GM21423 (cell line): ENCODE results near the gene SLC9B1.
"Not testable (repeated sequence)": the region's sequence is repeated elsewhere in the genome, so short reads cannot be mapped to it uniquely, and the experiment has no call there.

Source experiments
- ATAC-seq: cut with Tn5 transposase; IDR thresholded peaks from one replicate; pipeline ENCODE4 v1.9.1; 2021; ENCODE audit warnings: mild to moderate bottlenecking, moderate library complexity; ENCODE audit not compliant: unreplicated experiment

SLC9B1 gene

GRCh38 chr4:103011378-103012025 is 8.0 kb downstream of the SLC9B1 start:
- ATAC-seq: no peak

DNA sequence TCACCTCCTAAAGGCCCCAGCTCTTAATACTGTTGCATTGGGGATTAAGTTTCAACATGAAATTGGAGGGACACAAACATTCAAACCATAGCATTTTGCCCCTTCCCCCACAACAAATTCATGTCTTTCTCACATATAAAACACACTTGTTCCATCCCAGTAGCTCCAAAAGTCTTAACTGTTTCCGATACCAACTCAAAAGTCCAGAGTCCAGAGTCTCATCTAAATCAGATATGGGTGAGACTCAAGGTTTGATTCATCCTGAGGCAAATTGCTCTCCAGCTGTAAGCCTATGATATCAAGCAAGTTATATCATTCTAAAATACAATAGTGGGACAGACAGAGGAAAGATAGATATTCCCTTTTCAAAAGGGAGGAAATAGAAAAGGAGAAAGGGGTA is 8.7 kb downstream of the SLC9B1 start:
- ATAC-seq: no peak

DNA sequence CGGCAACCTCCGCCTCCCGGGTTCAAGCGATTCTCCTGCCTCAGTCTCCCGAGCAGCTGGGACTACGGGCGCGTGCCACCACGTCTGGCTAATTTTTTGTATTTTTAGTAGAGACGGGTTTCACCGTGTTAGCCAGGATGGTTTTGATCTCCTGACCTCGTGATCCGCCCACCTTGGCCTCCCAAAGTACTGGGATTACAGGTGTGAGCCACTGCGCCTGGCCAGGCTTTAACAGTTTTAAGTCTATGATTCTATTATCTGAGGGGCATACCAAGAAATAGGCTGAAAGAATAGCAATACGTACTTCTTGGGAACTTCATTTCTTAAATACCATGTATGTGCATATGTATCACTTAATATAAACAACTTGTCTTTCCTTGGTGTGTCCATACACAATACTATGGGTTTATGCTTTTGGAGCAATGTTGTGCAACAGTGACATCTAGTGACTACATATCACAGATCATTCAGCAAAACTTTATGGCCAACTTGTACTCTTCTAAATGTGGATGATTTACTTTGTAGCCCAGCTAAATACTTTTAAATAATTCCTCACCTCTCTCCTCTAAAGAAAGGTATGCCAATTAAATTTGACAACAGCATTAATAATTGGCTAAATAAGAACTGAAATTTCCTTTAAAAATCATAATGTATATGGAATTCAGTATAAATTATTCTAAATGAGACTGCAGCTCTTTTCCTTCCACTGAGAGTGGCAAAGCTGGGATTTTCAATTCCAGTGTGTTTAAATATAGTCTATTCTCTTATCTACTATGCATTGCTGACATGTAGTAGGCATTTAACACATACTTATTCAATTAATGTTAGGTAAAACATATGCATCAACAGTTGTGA is 10.4 kb downstream of the SLC9B1 start:
- ATAC-seq: peak; percentile 76

DNA sequence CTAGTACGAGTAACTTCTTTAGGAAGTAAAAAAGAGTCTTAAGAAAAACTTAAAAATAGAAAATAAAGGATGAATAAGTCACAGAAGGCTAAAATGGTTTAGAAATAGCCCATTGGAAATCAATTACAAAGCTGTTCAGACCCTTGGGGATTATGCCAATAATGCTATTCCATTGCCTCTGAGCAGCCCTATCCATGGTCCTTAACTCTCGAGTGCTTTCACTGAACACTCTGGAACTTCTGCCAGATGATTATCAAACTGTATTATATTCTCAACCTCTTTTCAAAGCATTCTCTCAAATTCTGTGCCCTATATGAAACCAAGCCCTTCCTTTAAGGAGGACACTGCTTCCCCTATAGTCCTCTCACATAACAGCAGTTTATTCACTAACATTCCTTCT is 17.0 kb downstream of the SLC9B1 start:
- no peak for ATAC-seq

GRCh38 chr4:102994803-102995202 is 24.7 kb downstream of the SLC9B1 start:
- no peak for ATAC-seq

DNA sequence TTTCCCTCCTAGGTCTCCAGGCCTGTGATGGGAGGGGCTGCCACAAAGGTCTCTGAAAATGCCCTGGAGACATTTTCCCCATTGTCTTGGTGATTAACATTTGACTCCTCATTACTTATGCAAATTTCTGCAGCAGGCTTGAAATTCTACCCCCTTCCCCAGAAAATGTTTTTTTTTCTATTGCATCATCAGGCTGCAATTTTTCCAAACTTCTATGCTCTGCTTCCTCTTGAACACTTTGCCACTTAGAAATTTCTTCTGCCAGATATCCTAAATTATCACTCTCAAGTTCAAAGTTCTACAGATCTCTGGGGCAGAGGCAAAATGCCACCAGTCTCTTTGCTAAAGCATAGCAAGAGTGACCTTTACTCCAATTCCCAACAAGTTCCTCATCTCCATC is 25.5 kb downstream of the SLC9B1 start:
- not testable (repeated sequence) for ATAC-seq

GRCh38 chr4:102988429-102989020 is 31.0 kb downstream of the SLC9B1 start:
- ATAC-seq: no peak

DNA sequence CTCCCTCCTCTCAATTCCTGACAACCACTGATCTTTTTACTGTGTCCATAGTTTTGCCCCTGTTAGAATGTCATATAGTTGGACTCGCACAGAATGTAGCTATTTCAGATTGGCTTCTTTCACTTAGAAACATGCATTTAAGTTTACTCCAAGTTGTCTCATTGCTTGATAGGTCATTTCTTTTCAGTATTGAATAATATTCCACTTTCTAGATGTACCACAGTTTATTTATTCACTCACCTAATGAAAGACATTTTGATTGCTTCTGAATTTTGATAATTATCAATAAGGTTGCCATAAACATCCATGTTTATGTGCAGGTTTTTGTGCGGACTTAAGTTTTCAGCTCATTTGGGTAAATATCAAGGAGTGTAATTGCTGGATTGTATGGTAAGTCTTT is 38.5 kb downstream of the SLC9B1 start:
- no peak for ATAC-seq

- not testable (repeated sequence) for ATAC-seq
Observed at GRCh38 chr4:102961813-102962212, 57.7 kb downstream of the SLC9B1 start.

- no peak for ATAC-seq
Observed at GRCh38 chr4:102959496-102959895, 60.0 kb downstream of the SLC9B1 start.

GRCh38 chr4:102945066-102945465 is 74.4 kb downstream of the SLC9B1 start:
- ATAC-seq: no peak

DNA sequence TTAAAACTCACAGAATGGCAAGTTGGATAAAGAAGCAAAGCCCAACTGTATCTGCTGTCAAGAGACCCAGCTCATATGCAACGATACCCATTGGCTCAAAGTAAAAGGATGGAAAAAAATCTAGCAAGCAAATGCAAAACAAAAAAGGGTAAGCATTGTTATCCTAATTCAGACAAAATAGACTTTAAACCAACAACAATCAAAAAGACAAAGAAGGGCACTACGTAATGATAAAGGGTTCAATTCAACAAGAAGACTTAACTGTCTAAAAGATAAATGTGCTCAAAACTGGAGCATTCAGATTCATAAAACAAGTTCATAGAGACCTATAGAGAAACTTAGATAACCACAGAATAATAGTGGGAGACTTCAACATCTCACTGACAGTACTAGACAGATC is 81.4 kb downstream of the SLC9B1 start:
- ATAC-seq: not testable (repeated sequence)

DNA sequence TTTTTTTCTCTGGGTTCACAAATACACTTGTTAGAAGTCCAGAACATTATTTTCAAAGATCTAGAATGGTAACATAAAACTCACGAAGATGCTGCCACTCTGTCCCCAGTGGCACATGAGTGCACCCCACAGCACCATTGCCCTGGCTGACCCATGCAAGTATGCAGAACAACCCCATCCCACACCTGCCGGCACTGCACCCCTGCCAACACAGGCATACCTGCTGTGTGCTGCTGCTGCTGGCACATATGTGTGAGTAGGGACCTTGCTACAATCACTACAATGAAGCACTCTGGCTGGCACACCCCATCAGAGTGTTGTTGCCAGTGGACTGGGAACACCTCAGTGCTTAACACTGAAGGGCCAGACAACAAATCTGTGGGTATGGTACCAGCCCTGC is 83.8 kb downstream of the SLC9B1 start:
- ATAC-seq: no peak

DNA sequence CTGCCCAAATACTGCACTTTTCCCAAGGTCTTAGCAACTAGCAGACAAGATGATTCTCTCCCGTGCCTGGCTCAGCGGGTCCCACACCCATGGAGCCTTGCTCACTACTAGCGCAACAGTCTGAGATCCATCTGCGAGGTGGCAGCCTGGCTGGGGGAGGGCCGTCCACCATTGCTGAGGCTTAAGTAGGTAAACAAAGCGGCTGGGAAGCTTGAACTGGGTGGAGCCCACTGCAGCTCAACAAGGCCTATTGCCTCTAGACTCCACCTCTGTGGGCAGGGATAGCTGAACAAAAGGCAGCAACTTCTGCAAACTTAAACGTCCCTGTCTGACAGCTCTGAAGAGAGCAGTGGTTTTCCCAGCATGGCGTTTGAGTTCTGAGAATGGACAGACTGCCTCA is 99.8 kb downstream of the SLC9B1 start:
- not testable (repeated sequence) for ATAC-seq

- ATAC-seq: no peak
Observed at GRCh38 chr4:102918859-102919258, 100.6 kb downstream of the SLC9B1 start.

DNA sequence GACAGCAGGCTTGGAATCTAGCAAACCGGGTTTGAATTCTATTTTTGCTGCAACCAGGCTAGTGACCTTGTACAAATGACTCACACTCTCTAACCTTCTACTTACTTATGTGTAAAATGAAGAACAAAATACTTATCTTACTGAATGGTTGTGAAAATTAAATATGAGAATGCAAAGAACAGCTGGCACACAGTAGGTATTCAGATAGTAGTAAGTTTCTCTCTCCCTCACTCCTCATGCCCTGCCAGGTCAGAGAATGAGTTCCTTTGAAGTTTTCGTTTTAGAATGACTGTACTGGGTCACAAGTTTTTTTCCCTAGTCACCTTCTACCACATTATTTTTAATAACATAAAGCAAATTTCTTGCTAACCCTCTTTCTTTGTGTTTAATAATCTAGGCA is 117.7 kb downstream of the SLC9B1 start:
- ATAC-seq: no peak

- not testable (repeated sequence) for ATAC-seq
Observed at GRCh38 chr4:102897610-102898009, 121.9 kb downstream of the SLC9B1 start.

GRCh38 chr4:102896547-102896946 is 123.0 kb downstream of the SLC9B1 start:
- not testable (repeated sequence) for ATAC-seq

- not testable (repeated sequence) for ATAC-seq
Observed at GRCh38 chr4:102889866-102890265, 129.6 kb downstream of the SLC9B1 start.

DNA sequence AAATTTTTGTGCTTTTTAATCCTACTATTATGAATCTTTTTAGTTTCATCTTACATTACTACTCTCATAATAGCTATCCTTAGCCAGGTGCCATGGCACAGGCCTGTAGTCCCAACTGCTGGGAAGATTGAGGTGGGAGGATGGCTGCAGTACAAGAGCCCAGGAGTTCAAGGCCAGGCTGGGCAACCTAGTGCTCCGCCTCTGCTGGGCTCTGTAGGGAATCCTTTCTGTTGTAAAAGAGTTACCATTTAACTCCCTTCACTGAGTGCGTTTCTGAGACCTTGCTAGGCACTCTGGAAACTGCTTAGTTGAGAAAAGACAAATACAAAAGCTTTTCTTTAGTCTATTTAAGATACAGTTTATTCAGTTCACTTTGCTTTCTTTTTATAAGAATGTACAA is 130.9 kb downstream of the SLC9B1 start:
- ATAC-seq: not testable (repeated sequence)

DNA sequence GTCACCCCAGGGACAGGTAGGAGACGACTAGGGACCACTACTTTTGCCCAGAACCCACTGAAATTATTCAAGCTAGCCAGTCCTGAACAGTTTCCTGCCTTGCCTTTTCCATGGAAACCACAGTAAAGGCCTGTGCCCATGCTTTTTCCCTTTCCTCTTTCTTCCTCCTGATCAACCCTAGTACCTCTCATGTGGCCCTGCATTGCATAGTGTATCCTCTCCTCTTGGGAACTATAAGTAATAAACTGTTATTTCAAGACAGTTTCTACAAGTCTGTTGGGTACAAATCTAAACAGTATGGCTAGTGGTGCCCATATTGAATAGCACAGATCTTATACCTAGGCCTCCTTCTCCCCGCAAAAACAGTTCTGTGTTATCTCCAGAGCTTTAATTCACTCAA is 136.2 kb downstream of the SLC9B1 start:
- no peak for ATAC-seq

DNA sequence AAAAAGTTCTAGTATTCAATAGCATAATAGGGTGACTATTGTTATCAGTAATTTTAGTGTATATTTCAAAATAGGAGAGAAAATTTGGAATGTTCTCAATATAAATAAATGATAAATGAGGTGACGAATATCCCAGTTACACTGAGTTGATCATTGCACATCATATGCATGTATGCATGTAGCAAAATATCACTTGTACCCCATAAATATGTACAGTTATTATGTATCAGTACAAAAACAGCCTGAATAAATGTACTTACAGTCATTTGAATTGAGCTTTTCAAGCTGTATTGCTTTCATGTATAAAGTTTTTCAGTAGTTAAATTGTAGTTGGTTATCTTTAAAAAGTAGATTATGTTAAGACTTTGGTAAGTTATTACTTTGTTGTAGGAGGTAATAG is 138.2 kb downstream of the SLC9B1 start:
- ATAC-seq: no peak
